ENCODE measurements around the gene PKP3.

- TF ChIP-seq EP300 (IDR thresholded peaks at IDR 0.05) (no peak), CTCF (IDR thresholded peaks at IDR 0.05) (no peak), POLR2A (IDR thresholded peaks at IDR 0.05) (no peak)
Measured at GRCh38 chr11:419248-420005, 25.4 kb downstream of the PKP3 start.

Measured in upper lobe of left lung (tissue), 4 donors.